Lower lobe of right lung (tissue), 2 donors: Measurements from ENCODE around the gene PAPPA. TPM values are rescaled to one million over a fixed set of nuclear protein-coding genes. Genes with fewer than 3 reads are reported as not detected.

Experiments used
- ATAC-seq, 2 donors: fragments of 200-7000 bp; cut with Tn5 transposase; one replicate each; pipeline ENCODE4 v1.9.1; 2020 to 2022; ENCODE audit warnings: mild to moderate bottlenecking in 2 of 2, moderate library complexity in 2 of 2
- DNase-seq: peaks from one replicate; pipeline ENCODE4 v3.0.0-alpha.2; 2020
- H3K27ac ChIP-seq: fragments of 200-600 bp; one replicate; pipeline ENCODE4 v1.8.0; 2022
- H3K27me3 ChIP-seq: fragments of 200-600 bp; one replicate; pipeline ENCODE4 v1.8.0; 2022; ENCODE audit warnings: low read depth
- H3K36me3 ChIP-seq: fragments of 200-600 bp; one replicate; pipeline ENCODE4 v1.8.0; 2022; ENCODE audit warnings: mild to moderate bottlenecking
- H3K4me1 ChIP-seq: fragments of 200-600 bp; one replicate; pipeline ENCODE4 v1.8.0; 2022
- H3K4me3 ChIP-seq: fragments of 200-600 bp; one replicate; pipeline ENCODE4 v1.8.0; 2022; ENCODE audit warnings: mild to moderate bottlenecking
- H3K9me3 ChIP-seq: fragments of 200-600 bp; one replicate; pipeline ENCODE4 v1.8.0; 2022
- intact Hi-C: fragments of 100-400 bp; cut with DNase I; formaldehyde crosslinking; loops from one replicate; pipeline ENCODE4 v1.11.0; 2022
- total RNA-seq: library from RNA; stranded (reverse); fragmentation: NEBNext Ultra II Directional; extraction: Animal tissue kit (Norgen Biotek cat#: 25700); gene quantifications from one replicate; pipeline ENCODE4 v1.2.1, GENCODE V29; 2021
- TF ChIP-seq, protein P1 (sequence below): fragments of 200-600 bp; IDR thresholded peaks from one replicate; pipeline ENCODE4 v1.8.0; 2022; ENCODE audit warnings: antibody characterized with exemption, mild to moderate bottlenecking
- donor health status: DM: no; HTN: yes; CAD: no; lungs with severe emphysema.

PAPPA gene
- total RNA-seq, 1 donor from 2014 or later, result 2.2 TPM

DNA sequence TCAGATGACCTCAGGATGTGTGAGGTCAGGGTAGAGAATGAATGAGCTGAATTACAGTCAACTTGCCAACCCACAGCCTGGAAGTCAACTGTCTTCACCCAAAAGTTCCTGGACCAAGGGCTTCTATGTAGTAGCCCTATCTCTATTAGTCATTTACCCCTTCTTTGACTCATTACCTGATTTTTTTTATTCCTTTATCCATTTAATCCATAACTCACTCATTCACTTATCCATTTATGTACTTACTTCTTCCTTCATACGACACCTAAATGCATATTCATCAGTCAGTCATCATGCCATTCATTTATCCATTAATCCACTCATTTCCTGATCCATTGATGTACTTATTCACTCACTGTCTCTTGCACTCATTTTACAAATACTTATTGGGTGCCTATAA lies 212.7 kb downstream of the PAPPA start:
- no peaks in the 10 kb centered on the region for H3K9me3 ChIP-seq
- ATAC-seq, result no peak
- H3K27ac ChIP-seq, result no peak overlapping the region
- H3K4me3 ChIP-seq, result no peak overlapping the region
- intact Hi-C loops, result no loop called here
- H3K27me3 ChIP-seq, result no peaks in the 10 kb centered on the region
- H3K36me3 ChIP-seq, result no peaks in the 10 kb centered on the region
- no peak for DNase-seq
- TF ChIP-seq, protein P1, sequence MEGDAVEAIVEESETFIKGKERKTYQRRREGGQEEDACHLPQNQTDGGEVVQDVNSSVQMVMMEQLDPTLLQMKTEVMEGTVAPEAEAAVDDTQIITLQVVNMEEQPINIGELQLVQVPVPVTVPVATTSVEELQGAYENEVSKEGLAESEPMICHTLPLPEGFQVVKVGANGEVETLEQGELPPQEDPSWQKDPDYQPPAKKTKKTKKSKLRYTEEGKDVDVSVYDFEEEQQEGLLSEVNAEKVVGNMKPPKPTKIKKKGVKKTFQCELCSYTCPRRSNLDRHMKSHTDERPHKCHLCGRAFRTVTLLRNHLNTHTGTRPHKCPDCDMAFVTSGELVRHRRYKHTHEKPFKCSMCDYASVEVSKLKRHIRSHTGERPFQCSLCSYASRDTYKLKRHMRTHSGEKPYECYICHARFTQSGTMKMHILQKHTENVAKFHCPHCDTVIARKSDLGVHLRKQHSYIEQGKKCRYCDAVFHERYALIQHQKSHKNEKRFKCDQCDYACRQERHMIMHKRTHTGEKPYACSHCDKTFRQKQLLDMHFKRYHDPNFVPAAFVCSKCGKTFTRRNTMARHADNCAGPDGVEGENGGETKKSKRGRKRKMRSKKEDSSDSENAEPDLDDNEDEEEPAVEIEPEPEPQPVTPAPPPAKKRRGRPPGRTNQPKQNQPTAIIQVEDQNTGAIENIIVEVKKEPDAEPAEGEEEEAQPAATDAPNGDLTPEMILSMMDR, result no peak
- H3K4me1 ChIP-seq, result no peaks in the 10 kb centered on the region

DNA sequence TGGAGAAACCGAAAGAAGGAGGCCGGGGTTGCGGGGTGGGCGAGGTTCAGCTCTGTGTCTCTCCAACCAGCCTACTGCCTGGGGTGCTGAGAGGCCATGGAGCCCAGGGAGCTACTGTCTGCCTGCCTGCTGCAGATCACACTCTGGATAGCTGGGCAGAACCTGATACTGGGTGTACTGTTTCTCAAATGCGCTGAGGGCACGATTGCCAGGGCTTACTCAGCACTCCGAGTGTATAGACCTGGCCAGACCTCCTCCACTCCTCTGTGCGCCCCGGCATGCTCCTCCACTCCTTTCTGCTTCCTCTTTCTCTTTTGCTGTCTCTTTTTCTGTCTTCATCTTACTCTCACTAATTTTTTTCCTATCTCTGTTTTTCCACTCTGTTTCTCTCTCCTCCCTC lies 215.1 kb downstream of the PAPPA start:
- DNase-seq (no peak), ATAC-seq (no peak)
- TF ChIP-seq, protein P1, result no peak
- H3K4me3 ChIP-seq, result no peak overlapping the region
- no peaks in the 10 kb centered on the region for H3K36me3 ChIP-seq
- H3K27ac ChIP-seq, result no peak overlapping the region
- intact Hi-C loops, result no loop called here
- no peaks in the 10 kb centered on the region for H3K4me1 ChIP-seq
- H3K27me3 ChIP-seq, result no peaks in the 10 kb centered on the region
- no peaks in the 10 kb centered on the region for H3K9me3 ChIP-seq

DNA sequence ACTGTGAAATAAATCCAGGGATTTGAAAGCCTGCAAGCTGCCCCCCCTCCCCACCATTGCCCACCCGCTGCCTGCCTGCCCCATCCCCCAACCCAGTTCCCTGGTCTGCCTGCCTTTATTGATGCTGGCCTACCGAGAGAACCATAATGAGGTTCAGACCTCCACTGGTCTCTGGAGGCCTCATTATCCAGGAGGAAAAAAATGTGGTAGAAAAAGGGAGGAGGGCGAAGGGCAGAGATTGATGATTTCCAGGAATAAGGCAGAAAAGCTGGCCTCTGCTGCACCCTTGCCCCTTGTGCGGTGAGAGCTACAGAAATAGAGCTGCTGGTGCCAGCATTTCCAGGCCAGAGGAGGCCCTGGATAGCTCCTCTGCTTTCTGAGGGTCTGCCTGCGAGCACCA lies 216.1 kb downstream of the PAPPA start:
- ATAC-seq (no peak), DNase-seq (no peak)
- no peaks in the 10 kb centered on the region for H3K27me3 ChIP-seq
- no peaks in the 10 kb centered on the region for H3K9me3 ChIP-seq
- H3K27ac ChIP-seq, result no peak overlapping the region
- no peak overlapping the region for H3K4me3 ChIP-seq
- H3K36me3 ChIP-seq, result no peaks in the 10 kb centered on the region
- no peaks in the 10 kb centered on the region for H3K4me1 ChIP-seq
- intact Hi-C loops, result no loop called here
- TF ChIP-seq, protein P1, result no peak

- intact Hi-C loops, result no loop called here
- DNase-seq, result peak; percentile 50
- Histone ChIP-seq H3K4me3 (no peak overlapping the region), H3K4me1 (no peaks in the 10 kb centered on the region), H3K36me3 (no peaks in the 10 kb centered on the region), H3K27me3 (no peaks in the 10 kb centered on the region), H3K9me3 (no peaks in the 10 kb centered on the region), H3K27ac (no peak overlapping the region)
- TF ChIP-seq, protein P1, result no peak
- ATAC-seq, result peak in 1 of 2 donors; percentile 41
Observed at GRCh38 chr9:116370556-116370955, 217.0 kb downstream of the PAPPA start.

DNA sequence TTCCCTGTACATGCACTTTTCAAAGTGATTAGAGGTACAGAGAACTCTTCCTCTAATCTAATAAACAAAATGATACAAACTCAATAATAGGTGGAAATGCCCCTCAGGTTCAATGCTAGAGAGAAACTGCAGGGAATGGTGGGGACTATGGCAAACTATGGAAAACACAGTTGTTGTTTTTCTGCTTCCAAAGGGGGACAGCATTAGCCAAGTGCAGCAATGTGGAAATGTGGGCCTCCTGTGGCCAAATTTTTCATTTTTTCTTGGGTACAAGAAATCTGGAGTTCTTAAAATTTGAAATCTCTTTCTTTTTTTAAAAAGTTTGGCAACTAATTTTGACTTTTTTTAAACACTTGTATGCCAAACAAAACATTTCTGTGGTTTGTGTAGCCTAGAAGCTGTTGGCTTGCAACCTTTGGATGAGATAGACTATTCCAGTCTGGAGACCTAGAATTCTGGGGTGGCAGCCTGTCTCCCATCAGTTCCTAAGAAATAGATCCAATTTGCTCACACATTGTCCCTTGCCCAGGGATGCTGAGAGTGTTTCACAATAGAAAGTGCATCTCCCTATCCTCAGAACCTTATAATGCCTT lies 218.6 kb downstream of the PAPPA start:
- no peaks in the 10 kb centered on the region for H3K4me1 ChIP-seq
- no peaks in the 10 kb centered on the region for H3K27me3 ChIP-seq
- H3K27ac ChIP-seq, result no peak overlapping the region
- TF ChIP-seq, protein P1, result no peak
- no peaks in the 10 kb centered on the region for H3K9me3 ChIP-seq
- H3K4me3 ChIP-seq, result no peak overlapping the region
- no peak for ATAC-seq
- no peaks in the 10 kb centered on the region for H3K36me3 ChIP-seq
- intact Hi-C loops, result no loop called here
- no peak for DNase-seq
